HL-60 (cell line): ENCODE data around the gene HERC2.
"Not testable (repeated sequence)": the region's sequence is repeated elsewhere in the genome, so short reads cannot be mapped to it uniquely, and the experiment has no call there.

Source experiments
- CTCF ChIP-seq: IDR thresholded peaks from one replicate; pipeline ENCODE4 v1.5.1; 2011; ENCODE audit warnings: low read length, control low read depth, inconsistent platforms; ENCODE audit not compliant: insufficient read depth
- GABPA ChIP-seq: IDR thresholded peaks from 2 replicates; pipeline ENCODE4 v1.6.1; 2012; ENCODE audit warnings: low read depth
- POLR2AphosphoS5 ChIP-seq: IDR thresholded peaks from 2 replicates; pipeline ENCODE4 v1.6.1; 2012; ENCODE audit warnings: low read depth
- REST ChIP-seq: IDR thresholded peaks from 2 replicates; pipeline ENCODE4 v1.6.1; 2012; ENCODE audit warnings: low read depth; ENCODE audit not compliant: insufficient replicate concordance
- SPI1 ChIP-seq: IDR thresholded peaks from 2 replicates; pipeline ENCODE4 v1.6.1; 2012; ENCODE audit warnings: low read depth, mild to moderate bottlenecking, borderline replicate concordance

- not testable (repeated sequence) for TF ChIP-seq CTCF, POLR2AphosphoS5, SPI1, REST, GABPA
Measured at GRCh38 chr15:28121577-28121976, 200.4 kb downstream of the HERC2 start.
